ENCODE measurements around the gene CD151. TPM values are rescaled to one million over a fixed set of nuclear protein-coding genes. Genes with fewer than 3 reads are reported as not detected.
A peak's percentile ranks its signal among the peaks of the same experiment; 100 is the strongest.

CD151 gene
- total RNA-seq, 2 experiments from 2014 or later: 20.2 to 20.8 TPM

GRCh38 chr11:800473-800872 is 32.3 kb upstream of the CD151 start:
- intact Hi-C loops (cut with DNase I, micrococcal nuclease): loop anchor here in 1 of 2 experiments (10.0 kb wide), 1 partner anchor 566 kb away; the partner anchor contains the start of genes PSMD13 and SIRT3
- H3K27ac Mint-ChIP-seq: no peak overlapping the region
- CTCF ChIA-PET: no interaction called here
- Histone ChIP-seq H3K4me1 (ENCODE audit: insufficient read depth, low read length) (peaks cover 64% of the 10 kb centered on the region), H3K4me3 (ENCODE audit: low read length) (no peak overlapping the region), H3K9me3 (ENCODE audit: control insufficient read depth in 1 of 2, insufficient read depth in 1 of 2, low read length in 2 of 2) (no peaks in the 10 kb centered on the region), H3K36me3 (ENCODE audit: insufficient read depth, low read length) (peaks cover 29% of the 10 kb centered on the region), H3K27me3 (ENCODE audit: control insufficient read depth in 1 of 2, insufficient read depth in 2 of 2, low read length in 2 of 2) (no peaks in the 10 kb centered on the region), H3K27ac (ENCODE audit: low read depth in 1 of 2, low read length in 2 of 2) (no peak overlapping the region)
- POLR2A ChIA-PET: interaction anchor here (0.9 to 1.0 kb wide), 2 partner anchors 9 to 19 kb away, joined by 3 read pairs; partner anchors contain the start of gene RPLP2
- H3K27me3 Mint-ChIP-seq: no peaks in the 10 kb centered on the region
- no peak for TF ChIP-seq CTCF (IDR thresholded peaks at IDR 0.05)
- H3K36me3 Mint-ChIP-seq (ENCODE audit: low read depth): peaks cover 6% of the 10 kb centered on the region
- DNase-seq (no peak), ATAC-seq (ENCODE audit: poor library complexity) (no peak)
- H3K4me1 Mint-ChIP-seq (ENCODE audit: low read depth): peaks cover 16% of the 10 kb centered on the region
- H3K4me3 Mint-ChIP-seq: no peak overlapping the region
- no peaks in the 10 kb centered on the region for H3K9me3 Mint-ChIP-seq

- peaks cover 29% of the 10 kb centered on the region for H3K36me3 ChIP-seq (ENCODE audit: insufficient read depth, low read length)
- DNase-seq (no peak), ATAC-seq (ENCODE audit: poor library complexity) (no peak)
- Mint-ChIP-seq H3K27ac (no peak overlapping the region), H3K27me3 (no peaks in the 10 kb centered on the region), H3K36me3 (ENCODE audit: low read depth) (peaks cover 2% of the 10 kb centered on the region), H3K9me3 (no peaks in the 10 kb centered on the region), H3K4me3 (no peak overlapping the region), H3K4me1 (ENCODE audit: low read depth) (peaks cover 12% of the 10 kb centered on the region)
- no peak overlapping the region for H3K4me3 ChIP-seq (ENCODE audit: low read length)
- no peaks in the 10 kb centered on the region for H3K27me3 ChIP-seq (ENCODE audit: control insufficient read depth in 1 of 2, insufficient read depth in 2 of 2, low read length in 2 of 2)
- intact Hi-C loops (cut with DNase I, micrococcal nuclease): loop anchor here in 1 of 2 experiments (10.0 kb wide), 1 partner anchor 566 kb away; the partner anchor contains the start of genes PSMD13 and SIRT3
- H3K9me3 ChIP-seq (ENCODE audit: control insufficient read depth in 1 of 2, insufficient read depth in 1 of 2, low read length in 2 of 2): no peaks in the 10 kb centered on the region
- ChIA-PET POLR2A (interaction anchor here (0.9 to 1.0 kb wide), 3 partner anchors 8 to 18 kb away, joined by 3 read pairs; partner anchors contain the start of gene RPLP2), CTCF (no interaction called here)
- peaks cover 60% of the 10 kb centered on the region for H3K4me1 ChIP-seq (ENCODE audit: insufficient read depth, low read length)
- H3K27ac ChIP-seq (ENCODE audit: low read depth in 1 of 2, low read length in 2 of 2): no peak overlapping the region
- no peak for TF ChIP-seq CTCF (IDR thresholded peaks at IDR 0.05)
Measured at GRCh38 chr11:801097-801780, 31.5 kb upstream of the CD151 start.

- intact Hi-C loops (cut with DNase I, micrococcal nuclease): loop anchor here in 1 of 2 experiments (10.0 kb wide), 1 partner anchor 567 kb away; the partner anchor contains the start of genes PSMD13 and SIRT3
- Mint-ChIP-seq H3K4me1 (ENCODE audit: low read depth) (peaks cover 4% of the 10 kb centered on the region), H3K27ac (no peak overlapping the region), H3K27me3 (no peaks in the 10 kb centered on the region), H3K36me3 (ENCODE audit: low read depth) (no peaks in the 10 kb centered on the region), H3K4me3 (peak overlapping the region; percentile 11), H3K9me3 (no peaks in the 10 kb centered on the region)
- no peak for DNase-seq
- Histone ChIP-seq H3K27me3 (ENCODE audit: control insufficient read depth in 1 of 2, insufficient read depth in 2 of 2, low read length in 2 of 2) (no peaks in the 10 kb centered on the region), H3K9me3 (ENCODE audit: control insufficient read depth in 1 of 2, insufficient read depth in 1 of 2, low read length in 2 of 2) (no peaks in the 10 kb centered on the region), H3K4me3 (ENCODE audit: low read length) (no peak overlapping the region), H3K36me3 (ENCODE audit: insufficient read depth, low read length) (peaks cover 29% of the 10 kb centered on the region), H3K4me1 (ENCODE audit: insufficient read depth, low read length) (peaks cover 51% of the 10 kb centered on the region), H3K27ac (ENCODE audit: low read depth in 1 of 2, low read length in 2 of 2) (no peak overlapping the region)
- no peak for TF ChIP-seq CTCF (IDR thresholded peaks at IDR 0.05)
- ATAC-seq (ENCODE audit: poor library complexity): no peak
- POLR2A ChIA-PET: interaction anchor here (1.0 to 5.6 kb wide), 2 partner anchors 11 to 18 kb away, joined by 3 to 31 read pairs; partner anchors contain the start of gene PNPLA2
- CTCF ChIA-PET: no interaction called here
Measured at GRCh38 chr11:802018-802617, 30.6 kb upstream of the CD151 start.

Data from CD4-positive, alpha-beta T cell (primary cell).